Liver (tissue), 9 donors: Measurements from ENCODE around the gene MFAP2. TPM values are rescaled to one million over a fixed set of nuclear protein-coding genes. Genes with fewer than 3 reads are reported as not detected.

Experiments
- DNase-seq: peaks from one replicate; pipeline ENCODE4 v3.0.0-alpha.2; 2017; ENCODE audit warnings: low spot score
- H3K27ac ChIP-seq, 2 donors: one replicate each; pipeline ENCODE4 v1.7.0; 2013; ENCODE audit warnings: inconsistent platforms in 2 of 2, low read length in 2 of 2, control low read depth in 1 of 2, low read depth in 1 of 2, mild to moderate bottlenecking in 1 of 2
- H3K27me3 ChIP-seq, 4 donors: one replicate each; pipeline versions ENCODE4 v1.6.1 to v1.7.0; 2013; ENCODE audit warnings: low read length in 3 of 4, inconsistent platforms in 1 of 4, mild to moderate bottlenecking in 1 of 4, moderate library complexity in 1 of 4; ENCODE audit not compliant: control insufficient read depth in 4 of 4, insufficient read depth in 4 of 4
- H3K36me3 ChIP-seq, 4 donors: one replicate each; pipeline versions ENCODE4 v1.6.1 to v1.7.0; 2013; ENCODE audit warnings: low read length in 3 of 4, mild to moderate bottlenecking in 3 of 4, low read depth in 1 of 4, moderate library complexity in 1 of 4; ENCODE audit not compliant: control insufficient read depth in 4 of 4, insufficient read depth in 3 of 4
- H3K4me1 ChIP-seq, 4 donors: one replicate each; pipeline versions ENCODE4 v1.6.1 to v1.7.0; 2013; ENCODE audit warnings: low read length in 3 of 4, mild to moderate bottlenecking in 3 of 4, moderate library complexity in 1 of 4; ENCODE audit not compliant: control insufficient read depth in 4 of 4, insufficient read depth in 4 of 4
- H3K4me3 ChIP-seq, 3 donors: one replicate each; pipeline versions ENCODE4 v1.6.1 to v1.7.0; 2013; ENCODE audit warnings: low read length in 3 of 3, control low read depth in 1 of 3, low read depth in 1 of 3, mild to moderate bottlenecking in 1 of 3
- H3K9ac ChIP-seq, 2 donors: one replicate each; pipeline ENCODE4 v1.7.0; 2013; ENCODE audit warnings: low read length in 2 of 2, mild to moderate bottlenecking in 2 of 2, moderate library complexity in 2 of 2, control low read depth in 1 of 2, low read depth in 1 of 2
- H3K9me3 ChIP-seq, 4 donors: one replicate each; pipeline versions ENCODE4 v1.6.1 to v1.7.0; 2013; ENCODE audit warnings: low read length in 3 of 4; ENCODE audit not compliant: control insufficient read depth in 4 of 4
- EGR1 ChIP-seq, 2 donors: IDR thresholded peaks; 2 replicates each; pipeline ENCODE4 v1.6.1; 2016 to 2018; ENCODE audit warnings: antibody characterized with exemption in 2 of 2, low read depth in 2 of 2
- FOXA1 ChIP-seq: IDR thresholded peaks from 2 replicates; pipeline ENCODE4 v1.6.1; 2016; ENCODE audit warnings: antibody characterized with exemption
- FOXA2 ChIP-seq: IDR thresholded peaks from 2 replicates; pipeline ENCODE4 v1.6.1; 2016; ENCODE audit warnings: antibody characterized with exemption
- GABPA ChIP-seq, 2 donors: IDR thresholded peaks in 1 of 2; conservative IDR thresholded peaks in 1 of 2; 2 replicates each; pipeline ENCODE4 v1.6.1; 2016; ENCODE audit warnings: antibody characterized with exemption in 2 of 2, mild to moderate bottlenecking in 1 of 2, moderate library complexity in 1 of 2
- HNF4A ChIP-seq, 2 donors: conservative IDR thresholded peaks; 2 replicates each; pipeline ENCODE4 v1.6.1; 2016; ENCODE audit warnings: antibody characterized with exemption in 2 of 2, mild to moderate bottlenecking in 2 of 2
- JUND ChIP-seq, 2 donors: IDR thresholded peaks; 2 replicates each; pipeline ENCODE4 v1.6.1; 2016; ENCODE audit warnings: antibody characterized with exemption in 2 of 2
- NR2F2 ChIP-seq: IDR thresholded peaks from 2 replicates; pipeline ENCODE4 v1.6.1; 2016; ENCODE audit warnings: antibody characterized with exemption
- RAD21 ChIP-seq, 2 donors: IDR thresholded peaks; 2 replicates each; pipeline ENCODE4 v1.6.1; 2016; ENCODE audit warnings: antibody characterized with exemption in 2 of 2, mild to moderate bottlenecking in 2 of 2
- RXRA ChIP-seq, 2 donors: IDR thresholded peaks; 2 replicates each; pipeline ENCODE4 v1.6.1; 2017 to 2018; ENCODE audit warnings: antibody characterized with exemption in 2 of 2, mild to moderate bottlenecking in 1 of 2
- SP1 ChIP-seq: IDR thresholded peaks from 2 replicates; pipeline ENCODE4 v1.6.1; 2018; ENCODE audit warnings: antibody characterized with exemption, mild to moderate bottlenecking
- TAF1 ChIP-seq: conservative IDR thresholded peaks from 2 replicates; pipeline ENCODE4 v1.6.1; 2016; ENCODE audit warnings: antibody characterized with exemption, mild to moderate bottlenecking
- YY1 ChIP-seq: IDR thresholded peaks from 2 replicates; pipeline ENCODE4 v1.6.1; 2016; ENCODE audit warnings: antibody characterized with exemption, mild to moderate bottlenecking
- WGBS: extraction: QIAGEN DNeasy Blood & Tissue Kit; methylation state at CpG from one replicate; pipeline ENCODE4 v1.1.7; 2013; 5-methylcytosine and 5-hydroxymethylcytosine counted together
- polyA plus RNA-seq, 2 donors: library from polyadenylated mRNA; stranded (reverse) in 1 of 2; unstranded in 1 of 2; fragments of 200-250 nt in 1 of 2; fragments of >200 nt in 1 of 2; fragmentation: Nextera tagmentation in 1 of 2; extraction: Ambion mirVana in 1 of 2; gene quantifications; one replicate each; pipeline versions ENCODE4 v1.2.1 to v1.2.3, GENCODE V29; 2013 to 2015
- total RNA-seq, 2 donors: library from RNA; depleted of rRNA; stranded (reverse); fragments of >200 nt; gene quantifications; one replicate each; pipeline ENCODE4 v1.2.3, GENCODE V29; 2014
- TF ChIP-seq, protein P1 (sequence below): IDR thresholded peaks from 2 replicates; pipeline ENCODE4 v1.6.1; 2016; ENCODE audit warnings: antibody characterized with exemption
- TF ChIP-seq, protein P2 (sequence below): IDR thresholded peaks from 2 replicates; pipeline ENCODE4 v1.6.1; 2016; ENCODE audit warnings: antibody characterized with exemption
- TF ChIP-seq, protein P3 (sequence below): IDR thresholded peaks from 2 replicates; pipeline ENCODE4 v1.6.1; 2016; ENCODE audit warnings: antibody characterized with exemption
- TF ChIP-seq, protein P4 (sequence below): fragments of 150-350 bp; IDR thresholded peaks from 2 replicates; pipeline ENCODE4 v1.5.1; 2017; ENCODE audit warnings: improper control_type of control experiment, low read depth, low read length; ENCODE audit not compliant: missing input control
- donor health status: healthy.
- donor health status: healthy.
- donor health status: healthy.
- donor health status: healthy.
- donor health status: healthy.

MFAP2 gene
- total and polyA plus RNA-seq, 4 donors = 0.25 to 1.4 (median 0.74) TPM

DNA sequence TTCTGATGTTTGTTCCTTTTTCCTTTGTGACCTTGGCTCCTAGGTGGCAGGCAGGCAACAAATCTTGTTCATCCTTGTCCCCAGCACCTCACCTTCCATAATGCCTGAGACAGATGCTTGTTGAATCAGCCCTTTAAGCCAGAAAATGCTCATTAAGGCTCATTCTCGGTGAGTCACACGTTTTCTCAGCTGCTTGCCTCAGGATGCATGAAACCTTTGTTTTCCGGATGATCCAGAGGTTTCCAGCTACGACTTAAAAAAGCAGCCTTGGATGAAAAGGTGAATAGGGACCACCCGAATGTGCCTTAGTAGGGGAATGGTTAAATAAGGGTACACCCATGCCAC lies 35.9 kb upstream of the MFAP2 start (continued):
- TF ChIP-seq JUND (IDR thresholded peaks at IDR 0.05) (no peak), HNF4A (conservative IDR thresholded peaks at IDR 0.05) (no peak), TAF1 (no peak), RAD21 (IDR thresholded peaks at IDR 0.05) (no peak)

DNA sequence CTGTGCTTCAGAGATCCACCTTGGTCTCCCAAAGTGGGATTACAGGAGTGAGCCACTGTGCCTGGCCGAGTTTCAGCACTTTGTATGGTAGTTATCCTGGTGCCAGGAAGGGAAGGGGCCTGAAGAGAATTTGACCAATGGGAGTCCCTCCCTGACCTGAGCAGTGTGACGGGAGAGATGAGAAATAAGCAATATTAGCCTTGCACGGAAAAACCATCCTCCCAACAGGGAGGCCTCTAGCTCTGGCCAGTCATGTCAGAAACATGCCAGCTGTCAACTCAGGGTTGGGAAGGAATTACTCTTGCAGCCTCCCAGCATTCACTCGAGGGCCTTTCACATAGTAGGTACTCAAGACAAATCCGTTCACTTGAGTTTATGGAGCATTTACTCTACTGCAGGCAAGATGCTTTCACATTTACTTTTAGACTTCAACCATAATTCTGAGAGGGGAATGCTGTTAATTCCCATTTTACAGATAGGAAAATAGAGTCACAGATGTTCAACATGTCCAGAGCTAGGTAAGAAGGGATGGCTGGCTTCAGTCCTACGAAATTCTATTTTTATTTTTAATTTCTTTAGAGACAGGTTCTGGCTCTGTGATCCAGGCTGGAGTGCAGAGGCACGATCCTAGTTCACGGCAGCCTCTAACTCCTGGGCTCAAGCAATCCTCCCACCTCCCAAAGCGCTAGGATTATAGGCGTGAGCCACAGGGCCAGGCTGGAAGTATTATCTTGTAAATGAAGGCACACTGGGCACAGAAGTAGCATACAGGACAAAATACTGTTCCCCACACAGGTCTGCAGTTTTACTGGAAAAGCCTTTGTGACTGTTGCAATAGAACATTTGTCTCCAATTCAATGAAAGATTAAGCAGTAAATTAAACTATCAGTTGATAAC lies 34.5 kb upstream of the MFAP2 start:
- no peak for DNase-seq
- Histone ChIP-seq H3K27me3 (no peaks in the 10 kb centered on the region), H3K36me3 (peaks cover under 1 to 22% (median 14%) of the 10 kb centered on the region in 4 donors), H3K4me1 (peaks cover 8 to 21% (median 17%) of the 10 kb centered on the region in 4 donors), H3K27ac (no peak overlapping the region), H3K9me3 (no peaks in the 10 kb centered on the region), H3K9ac (no peak overlapping the region), H3K4me3 (no peak overlapping the region)
- no peak for TF ChIP-seq RXRA (IDR thresholded peaks at IDR 0.05)
- TF ChIP-seq, protein P1, sequence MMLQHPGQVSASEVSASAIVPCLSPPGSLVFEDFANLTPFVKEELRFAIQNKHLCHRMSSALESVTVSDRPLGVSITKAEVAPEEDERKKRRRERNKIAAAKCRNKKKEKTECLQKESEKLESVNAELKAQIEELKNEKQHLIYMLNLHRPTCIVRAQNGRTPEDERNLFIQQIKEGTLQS = no peak
- TF ChIP-seq, protein P2, sequence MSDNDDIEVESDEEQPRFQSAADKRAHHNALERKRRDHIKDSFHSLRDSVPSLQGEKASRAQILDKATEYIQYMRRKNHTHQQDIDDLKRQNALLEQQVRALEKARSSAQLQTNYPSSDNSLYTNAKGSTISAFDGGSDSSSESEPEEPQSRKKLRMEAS = no peak
- no peak for TF ChIP-seq FOXA1
- no peak for TF ChIP-seq HNF4A (conservative IDR thresholded peaks at IDR 0.05)
- no peak for TF ChIP-seq NR2F2
- no peak for TF ChIP-seq FOXA2
- no peak for TF ChIP-seq EGR1 (IDR thresholded peaks at IDR 0.05; ENCODE audit: low read depth in 2 of 2)
- no peak for TF ChIP-seq YY1
- WGBS = 79% methylated on average over 10 of the region's 10 CpGs

DNA sequence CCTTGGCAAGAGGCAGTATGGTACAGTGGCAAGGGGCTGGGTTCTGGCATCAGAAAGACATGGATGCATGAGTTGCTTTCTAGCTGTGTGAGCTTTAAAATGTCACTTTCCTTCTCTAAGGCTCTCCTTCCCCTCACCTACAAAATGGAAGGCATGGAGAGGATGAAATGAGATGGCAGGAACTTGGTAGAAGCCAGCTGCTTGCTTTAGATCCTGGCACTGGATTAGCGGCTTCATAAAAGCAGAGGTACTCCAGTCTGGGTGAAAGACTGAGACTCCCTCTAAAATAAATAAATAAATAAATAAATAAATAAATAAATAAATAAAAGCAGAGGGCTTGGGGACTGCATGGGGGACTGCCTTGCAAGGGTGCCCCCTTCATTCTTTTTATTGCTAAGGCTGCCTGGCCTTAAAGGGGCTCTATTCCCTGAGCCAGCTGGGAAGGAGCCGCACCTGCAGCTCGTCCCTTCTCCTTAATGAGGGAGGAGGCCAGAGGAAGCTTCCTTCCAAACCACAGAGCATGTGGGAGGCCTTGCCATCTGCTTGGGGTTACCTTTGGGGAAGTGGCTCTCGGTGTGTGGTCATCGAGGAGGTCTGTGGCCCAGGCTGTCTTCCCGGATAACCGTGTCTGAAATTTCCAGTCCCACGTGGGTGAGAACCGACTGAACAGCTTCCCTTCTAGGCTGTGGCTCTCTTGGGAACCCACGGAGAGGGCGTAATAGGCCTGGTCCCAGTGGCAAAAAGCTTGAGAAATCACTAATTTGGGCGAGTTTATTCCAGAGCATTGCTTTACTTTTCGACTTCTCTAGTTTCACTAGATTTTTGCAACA lies 33.3 kb upstream of the MFAP2 start:
- Histone ChIP-seq H3K36me3 (peaks cover 0 to 10% (median 5%) of the 10 kb centered on the region in 4 donors), H3K4me1 (peaks cover 8 to 21% (median 17%) of the 10 kb centered on the region in 4 donors), H3K9ac (no peak overlapping the region), H3K4me3 (no peak overlapping the region), H3K27ac (no peak overlapping the region), H3K27me3 (no peaks in the 10 kb centered on the region), H3K9me3 (no peaks in the 10 kb centered on the region)
- no peak for TF ChIP-seq SP1
- TF ChIP-seq FOXA2 = no peak
- TF ChIP-seq, protein P3, sequence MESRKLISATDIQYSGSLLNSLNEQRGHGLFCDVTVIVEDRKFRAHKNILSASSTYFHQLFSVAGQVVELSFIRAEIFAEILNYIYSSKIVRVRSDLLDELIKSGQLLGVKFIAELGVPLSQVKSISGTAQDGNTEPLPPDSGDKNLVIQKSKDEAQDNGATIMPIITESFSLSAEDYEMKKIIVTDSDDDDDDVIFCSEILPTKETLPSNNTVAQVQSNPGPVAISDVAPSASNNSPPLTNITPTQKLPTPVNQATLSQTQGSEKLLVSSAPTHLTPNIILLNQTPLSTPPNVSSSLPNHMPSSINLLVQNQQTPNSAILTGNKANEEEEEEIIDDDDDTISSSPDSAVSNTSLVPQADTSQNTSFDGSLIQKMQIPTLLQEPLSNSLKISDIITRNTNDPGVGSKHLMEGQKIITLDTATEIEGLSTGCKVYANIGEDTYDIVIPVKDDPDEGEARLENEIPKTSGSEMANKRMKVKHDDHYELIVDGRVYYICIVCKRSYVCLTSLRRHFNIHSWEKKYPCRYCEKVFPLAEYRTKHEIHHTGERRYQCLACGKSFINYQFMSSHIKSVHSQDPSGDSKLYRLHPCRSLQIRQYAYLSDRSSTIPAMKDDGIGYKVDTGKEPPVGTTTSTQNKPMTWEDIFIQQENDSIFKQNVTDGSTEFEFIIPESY = no peak
- TF ChIP-seq NR2F2 = no peak
- TF ChIP-seq RAD21 (IDR thresholded peaks at IDR 0.05) = no peak
- no peak for TF ChIP-seq GABPA (IDR thresholded peaks at IDR 0.05 in 1 of 2, conservative IDR thresholded peaks at IDR 0.05 in 1 of 2)
- TF ChIP-seq, protein P4, sequence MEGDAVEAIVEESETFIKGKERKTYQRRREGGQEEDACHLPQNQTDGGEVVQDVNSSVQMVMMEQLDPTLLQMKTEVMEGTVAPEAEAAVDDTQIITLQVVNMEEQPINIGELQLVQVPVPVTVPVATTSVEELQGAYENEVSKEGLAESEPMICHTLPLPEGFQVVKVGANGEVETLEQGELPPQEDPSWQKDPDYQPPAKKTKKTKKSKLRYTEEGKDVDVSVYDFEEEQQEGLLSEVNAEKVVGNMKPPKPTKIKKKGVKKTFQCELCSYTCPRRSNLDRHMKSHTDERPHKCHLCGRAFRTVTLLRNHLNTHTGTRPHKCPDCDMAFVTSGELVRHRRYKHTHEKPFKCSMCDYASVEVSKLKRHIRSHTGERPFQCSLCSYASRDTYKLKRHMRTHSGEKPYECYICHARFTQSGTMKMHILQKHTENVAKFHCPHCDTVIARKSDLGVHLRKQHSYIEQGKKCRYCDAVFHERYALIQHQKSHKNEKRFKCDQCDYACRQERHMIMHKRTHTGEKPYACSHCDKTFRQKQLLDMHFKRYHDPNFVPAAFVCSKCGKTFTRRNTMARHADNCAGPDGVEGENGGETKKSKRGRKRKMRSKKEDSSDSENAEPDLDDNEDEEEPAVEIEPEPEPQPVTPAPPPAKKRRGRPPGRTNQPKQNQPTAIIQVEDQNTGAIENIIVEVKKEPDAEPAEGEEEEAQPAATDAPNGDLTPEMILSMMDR = no peak
- no peak for DNase-seq
- 80% methylated on average over 13 of the region's 13 CpGs for WGBS
